Right ventricle myocardium inferior (tissue), 1 donor: ENCODE results near the gene ONECUT3. TPM values are rescaled to one million over a fixed set of nuclear protein-coding genes. Genes with fewer than 3 reads are reported as not detected.
A peak's percentile ranks its signal among the peaks of the same experiment; 100 is the strongest.
"Not testable (repeated sequence)": the region's sequence is repeated elsewhere in the genome, so short reads cannot be mapped to it uniquely, and the experiment has no call there.

Experiments used
- ATAC-seq: fragments of 200-7000 bp; cut with Tn5 transposase; one replicate; pipeline ENCODE4 v1.9.1; 2020; ENCODE audit warnings: mild to moderate bottlenecking, moderate library complexity
- DNase-seq: peaks from one replicate; pipeline ENCODE4 v3.0.0; 2021; ENCODE audit errors: missing footprints
- intact Hi-C: fragments of 100-400 bp; cut with DNase I; formaldehyde crosslinking; loops from one replicate; pipeline ENCODE4 v1.11.0; 2022
- long read RNA-seq: library from polyadenylated mRNA; unstranded; transcript quantifications from one replicate; pipeline ENCODE4 v2.0.0, GENCODE V29; 2021
- total RNA-seq: library from RNA; stranded (reverse); fragmentation: NEBNext Ultra II Directional; extraction: Animal tissue kit (Norgen Biotek cat#: 25700); gene quantifications from one replicate; pipeline ENCODE4 v1.2.1, GENCODE V29; 2021
- donor health status: DM: no; HTN: yes; CAD: no; lungs with severe emphysema.

The ONECUT3 gene
- total RNA-seq, result not detected
- long read RNA-seq, result 0 reads

- ATAC-seq, result no peak
- DNase-seq, result no peak
- intact Hi-C loops, result no loop called here
Measured at GRCh38 chr19:1752757-1753728, at the start of gene ONECUT3. ONECUT3 (plus strand) TSS chr19:1753506; CDS start chr19:1753663, 157 bp downstream.

- ATAC-seq, result no peak
- DNase-seq, result no peak
- intact Hi-C loops, result no loop called here
Measured at GRCh38 chr19:1704339-1704738, 49.0 kb upstream of the ONECUT3 start.

- no peak for ATAC-seq
- intact Hi-C loops, result no loop called here
- no peak for DNase-seq
Measured at GRCh38 chr19:1705367-1705766, 47.9 kb upstream of the ONECUT3 start.

GRCh38 chr19:1706646-1707045 is 46.7 kb upstream of the ONECUT3 start:
- intact Hi-C loops, ATAC-seq: not testable (repeated sequence)
- peak; percentile 37 for DNase-seq

GRCh38 chr19:1707240-1707639 is 46.1 kb upstream of the ONECUT3 start:
- no peak for ATAC-seq
- peak; percentile 27 for DNase-seq
- intact Hi-C loops, result no loop called here

- intact Hi-C loops, result no loop called here
- DNase-seq (no peak), ATAC-seq (no peak)
Measured at GRCh38 chr19:1713170-1713569, 40.1 kb upstream of the ONECUT3 start.

- DNase-seq (peak; percentile 44), ATAC-seq (no peak)
- intact Hi-C loops, result no loop called here
Measured at GRCh38 chr19:1715540-1715939, 37.8 kb upstream of the ONECUT3 start.

GRCh38 chr19:1717200-1717969 is 35.9 kb upstream of the ONECUT3 start:
- intact Hi-C loops, result no loop called here
- ATAC-seq (no peak), DNase-seq (no peak)

- ATAC-seq (no peak), DNase-seq (no peak)
- intact Hi-C loops, result no loop called here
Measured at GRCh38 chr19:1717970-1718264, 35.4 kb upstream of the ONECUT3 start.

- intact Hi-C loops, result no loop called here
- no peak for ATAC-seq
- peak; percentile 44 for DNase-seq
Measured at GRCh38 chr19:1718420-1719291, 34.6 kb upstream of the ONECUT3 start.

GRCh38 chr19:1719519-1719918 is 33.8 kb upstream of the ONECUT3 start:
- DNase-seq (no peak), ATAC-seq (no peak)
- intact Hi-C loops, result no loop called here

- ATAC-seq, result no peak
- DNase-seq, result peak; percentile 50
- intact Hi-C loops, result no loop called here
Measured at GRCh38 chr19:1720237-1720636, 33.1 kb upstream of the ONECUT3 start.

- ATAC-seq (peak; percentile 71), DNase-seq (peak; percentile 70)
- intact Hi-C loops, result no loop called here
Measured at GRCh38 chr19:1725100-1726064, 27.9 kb upstream of the ONECUT3 start.

GRCh38 chr19:1728816-1729567 is 24.3 kb upstream of the ONECUT3 start:
- intact Hi-C loops, result no loop called here
- DNase-seq (peak; percentile 61), ATAC-seq (no peak)

GRCh38 chr19:1729568-1729925 is 23.8 kb upstream of the ONECUT3 start:
- intact Hi-C loops, result no loop called here
- DNase-seq, result peak; percentile 16

GRCh38 chr19:1730157-1730556 is 23.1 kb upstream of the ONECUT3 start:
- DNase-seq (peak; percentile 40), ATAC-seq (no peak)
- intact Hi-C loops, result no loop called here

More at GRCh38 chr19:1729568-1729925, 23.8 kb upstream of the ONECUT3 start:
- no peak for ATAC-seq

GRCh38 chr19:1734321-1734966 is 18.9 kb upstream of the ONECUT3 start:
- intact Hi-C loops, result no loop called here
- DNase-seq, result peak; percentile 42

More at GRCh38 chr19:1734321-1734966, 18.9 kb upstream of the ONECUT3 start:
- no peak for ATAC-seq
